ENCODE data around the gene NUP93.

The NUP93 gene

DNA sequence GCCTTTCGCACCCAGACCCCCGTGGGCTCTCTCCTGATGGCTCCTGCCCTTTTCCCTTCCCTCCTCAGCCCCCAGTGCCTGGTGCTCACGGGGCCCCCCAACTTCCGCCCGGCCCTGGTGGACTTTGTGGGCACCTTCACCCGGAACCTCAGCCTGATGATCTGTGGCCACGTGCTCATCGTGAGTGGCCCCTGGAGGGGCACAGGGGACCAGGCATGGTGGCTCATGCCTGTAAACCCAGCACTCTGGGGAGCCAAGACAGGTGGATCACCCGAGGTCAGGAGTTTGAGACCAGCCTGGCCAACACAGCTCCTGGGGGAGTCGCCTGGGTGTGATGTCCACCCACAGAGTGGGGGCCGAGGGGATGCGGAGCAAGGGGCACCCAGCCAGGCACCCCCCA is 156.4 kb downstream of the NUP93 start:
- no peak for DNase-seq (ENCODE audit: extremely low read depth, low read depth)
- TF ChIP-seq, protein P1, sequence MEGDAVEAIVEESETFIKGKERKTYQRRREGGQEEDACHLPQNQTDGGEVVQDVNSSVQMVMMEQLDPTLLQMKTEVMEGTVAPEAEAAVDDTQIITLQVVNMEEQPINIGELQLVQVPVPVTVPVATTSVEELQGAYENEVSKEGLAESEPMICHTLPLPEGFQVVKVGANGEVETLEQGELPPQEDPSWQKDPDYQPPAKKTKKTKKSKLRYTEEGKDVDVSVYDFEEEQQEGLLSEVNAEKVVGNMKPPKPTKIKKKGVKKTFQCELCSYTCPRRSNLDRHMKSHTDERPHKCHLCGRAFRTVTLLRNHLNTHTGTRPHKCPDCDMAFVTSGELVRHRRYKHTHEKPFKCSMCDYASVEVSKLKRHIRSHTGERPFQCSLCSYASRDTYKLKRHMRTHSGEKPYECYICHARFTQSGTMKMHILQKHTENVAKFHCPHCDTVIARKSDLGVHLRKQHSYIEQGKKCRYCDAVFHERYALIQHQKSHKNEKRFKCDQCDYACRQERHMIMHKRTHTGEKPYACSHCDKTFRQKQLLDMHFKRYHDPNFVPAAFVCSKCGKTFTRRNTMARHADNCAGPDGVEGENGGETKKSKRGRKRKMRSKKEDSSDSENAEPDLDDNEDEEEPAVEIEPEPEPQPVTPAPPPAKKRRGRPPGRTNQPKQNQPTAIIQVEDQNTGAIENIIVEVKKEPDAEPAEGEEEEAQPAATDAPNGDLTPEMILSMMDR (IDR thresholded peaks at IDR 0.05; ENCODE audit: low read depth, low read length) = no peak

DNA sequence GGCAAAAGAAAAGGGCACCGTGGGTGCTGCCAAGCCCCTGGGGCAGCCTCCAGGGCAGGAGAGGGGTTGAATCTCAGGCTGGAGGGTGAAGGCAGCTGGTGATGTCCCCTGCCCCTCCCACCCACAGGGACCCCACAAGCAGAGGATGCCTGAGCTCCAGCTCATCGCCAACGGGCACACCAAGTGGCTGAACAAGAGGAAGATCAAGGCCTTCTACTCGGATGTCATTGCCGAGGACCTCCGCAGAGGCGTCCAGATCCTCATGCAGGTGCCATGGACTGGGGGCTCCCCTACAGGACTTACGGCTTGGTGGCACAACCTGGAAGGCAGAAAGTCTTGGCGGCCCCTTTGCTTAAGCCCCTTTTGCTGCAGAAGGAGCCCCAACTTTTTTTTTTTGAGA is 156.9 kb downstream of the NUP93 start:
- DNase-seq (ENCODE audit: extremely low read depth, low read depth) = no peak
- TF ChIP-seq, protein P1 (IDR thresholded peaks at IDR 0.05; ENCODE audit: low read depth, low read length) = no peak

DNA sequence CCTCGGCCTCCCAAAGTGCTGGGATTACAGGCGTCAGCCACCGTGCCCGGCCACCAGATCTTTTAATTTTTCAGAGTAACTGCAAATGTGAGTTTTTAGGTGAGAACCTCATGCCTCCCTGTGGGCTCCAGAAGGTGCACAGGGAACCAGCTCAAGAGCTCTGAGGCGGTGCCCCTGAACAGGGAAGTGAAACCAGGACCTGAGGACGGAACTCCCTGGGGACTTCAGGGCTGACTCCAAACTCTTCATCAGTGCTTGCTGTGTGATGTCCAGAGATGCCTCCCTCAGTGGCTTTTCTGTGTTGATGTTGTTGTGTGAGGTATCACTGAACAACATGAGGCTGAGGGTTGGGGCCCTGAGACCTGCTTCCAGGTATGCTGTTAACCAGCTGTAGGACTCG is 158.9 kb downstream of the NUP93 start:
- TF ChIP-seq, protein P1 (IDR thresholded peaks at IDR 0.05; ENCODE audit: low read depth, low read length) = no peak
- DNase-seq (ENCODE audit: extremely low read depth, low read depth) = no peak

DNA sequence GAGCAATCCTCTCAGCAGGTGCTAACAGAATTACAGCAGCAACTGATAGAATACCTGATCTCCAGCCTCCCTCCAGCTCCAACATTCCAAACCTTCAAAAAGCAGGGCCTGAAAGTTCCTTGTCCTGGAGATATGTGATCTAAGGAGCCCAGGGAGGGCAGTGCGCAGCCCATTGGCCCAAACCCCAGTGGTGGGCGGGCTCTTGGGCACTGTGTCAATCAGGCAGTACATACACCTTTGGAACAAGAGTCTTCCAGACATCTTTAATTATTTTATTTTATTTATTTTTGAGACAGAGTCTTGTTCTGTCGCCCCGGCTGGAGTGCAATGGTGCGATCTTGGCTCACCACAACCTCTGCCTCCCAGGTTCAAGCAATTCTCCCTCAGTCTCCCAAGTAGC is 159.3 kb downstream of the NUP93 start:
- TF ChIP-seq, protein P1 (IDR thresholded peaks at IDR 0.05; ENCODE audit: low read depth, low read length) = no peak

DNA sequence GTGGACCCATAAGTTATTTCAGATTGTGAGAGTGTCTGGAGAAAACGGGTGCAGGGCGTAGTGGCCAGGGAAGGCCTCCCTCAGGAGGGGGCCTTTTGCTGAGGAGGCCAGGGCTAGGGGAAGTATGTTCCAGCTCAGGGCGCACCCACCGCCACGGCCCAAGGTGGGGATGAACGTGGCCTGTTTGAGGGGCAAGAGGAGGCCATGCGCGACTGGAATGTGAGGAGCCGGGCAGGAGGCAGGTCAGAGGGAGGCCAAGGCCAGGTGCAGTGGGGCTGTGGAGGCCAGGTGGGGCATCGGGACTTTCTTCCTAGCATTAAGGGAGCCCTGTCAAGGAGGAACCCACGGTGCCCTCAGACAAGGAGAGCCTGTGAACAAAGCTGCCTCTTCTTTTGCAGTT is 161.8 kb downstream of the NUP93 start:
- TF ChIP-seq, protein P1 (IDR thresholded peaks at IDR 0.05; ENCODE audit: low read depth, low read length) = no peak

More for the DNA sequence above, 159.3 kb downstream of the NUP93 start:
- no peak for DNase-seq (ENCODE audit: extremely low read depth, low read depth)

DNA sequence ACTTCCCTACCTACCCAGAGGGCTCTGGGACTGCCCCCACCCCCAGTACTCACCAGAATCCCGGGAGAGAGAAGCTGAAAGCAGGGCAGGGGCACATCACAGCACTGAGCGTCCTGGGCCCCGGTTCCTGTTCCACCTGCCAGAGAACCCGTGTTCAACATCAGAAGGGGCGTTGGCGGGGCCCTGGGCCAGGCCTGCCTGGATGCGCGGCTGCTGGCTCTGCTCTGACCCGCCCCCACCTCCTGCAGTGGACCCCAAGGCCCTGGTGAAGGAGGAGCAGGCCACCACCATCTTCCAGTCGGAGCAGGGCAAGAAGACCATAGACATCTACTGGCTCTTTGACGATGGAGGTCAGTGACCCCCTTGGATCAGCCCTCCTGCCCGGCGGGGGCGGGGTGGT is 162.8 kb downstream of the NUP93 start:
- TF ChIP-seq, protein P1 (IDR thresholded peaks at IDR 0.05; ENCODE audit: low read depth, low read length) = no peak
- DNase-seq (ENCODE audit: extremely low read depth, low read depth) = no peak

More for the DNA sequence above, 161.8 kb downstream of the NUP93 start:
- no peak for DNase-seq (ENCODE audit: extremely low read depth, low read depth)

DNA sequence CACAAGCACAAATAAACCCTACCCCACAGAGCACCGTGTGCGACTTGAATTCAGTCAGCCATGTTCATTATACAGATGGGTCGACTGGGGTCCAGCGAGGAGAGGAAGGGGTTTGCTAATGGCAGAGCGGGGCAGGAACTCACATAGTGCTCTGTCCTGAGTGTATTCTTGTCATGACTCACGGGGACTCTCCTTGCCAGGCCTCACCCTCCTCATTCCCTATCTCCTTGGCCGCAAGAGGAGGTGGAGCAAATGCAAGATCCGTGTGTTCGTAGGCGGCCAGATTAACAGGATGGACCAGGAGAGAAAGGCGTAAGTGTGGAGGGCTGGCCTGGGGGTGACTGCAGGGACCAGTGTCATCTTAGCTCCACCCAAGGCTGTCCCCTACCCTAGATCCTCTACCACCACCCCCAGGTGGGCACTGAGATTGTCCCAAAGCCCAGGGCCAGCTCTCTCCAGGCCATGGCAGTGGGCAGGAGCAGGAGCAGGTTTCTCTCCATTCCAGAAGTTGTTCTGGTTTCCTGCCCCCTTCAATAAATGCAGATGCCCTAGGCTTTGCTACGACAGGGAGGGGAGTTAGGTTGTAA is 164.5 kb downstream of the NUP93 start:
- TF ChIP-seq, protein P1 (IDR thresholded peaks at IDR 0.05; ENCODE audit: low read depth, low read length) = no peak
- no peak for DNase-seq (ENCODE audit: extremely low read depth, low read depth)

All from AG09319 (cell line).